Activated CD4-positive, alpha-beta memory T cell treated with anti-CD3 and anti-CD28 coated beads for 36 hours (primary cell): ENCODE results near the gene TCTN3. TPM values are rescaled to one million over a fixed set of nuclear protein-coding genes. Genes with fewer than 3 reads are reported as not detected.
"Not testable (repeated sequence)": the region's sequence is repeated elsewhere in the genome, so short reads cannot be mapped to it uniquely, and the experiment has no call there.

Experiments
- CTCF ChIA-PET: fragments of 350-600 bp; sonication (Branson Sonifier 250); formaldehyde crosslinking; loops from one replicate; lab custom pipeline; 2021; ENCODE audit warnings: antibody characterized with exemption, inconsistent platforms; lab: Charles Lee
- POLR2A ChIA-PET: fragments of 350-600 bp; sonication (Branson Sonifier 250); formaldehyde crosslinking; loops from one replicate; lab custom pipeline; 2021; ENCODE audit warnings: antibody characterized with exemption; lab: Charles Lee
- DNase-seq: peaks from one replicate; pipeline ENCODE4 v3.0.0-alpha.2; 2020
- H3K27ac Mint-ChIP-seq: one replicate; pipeline ENCODE4 v1.8.0; 2021; ENCODE audit warnings: mixed read lengths
- H3K27me3 Mint-ChIP-seq: one replicate; pipeline ENCODE4 v1.8.0; 2021; ENCODE audit warnings: mixed read lengths
- H3K36me3 Mint-ChIP-seq: one replicate; pipeline ENCODE4 v1.8.0; 2021; ENCODE audit warnings: mixed read lengths
- H3K4me1 Mint-ChIP-seq: one replicate; pipeline ENCODE4 v1.8.0; 2021; ENCODE audit warnings: low read depth, mixed read lengths
- H3K4me3 Mint-ChIP-seq: one replicate; pipeline ENCODE4 v1.8.0; 2021; ENCODE audit warnings: mild to moderate bottlenecking, mixed read lengths
- H3K9me3 Mint-ChIP-seq: one replicate; pipeline ENCODE4 v1.8.0; 2021; ENCODE audit warnings: mixed read lengths
- intact Hi-C: fragments of 100-400 bp; cut with micrococcal nuclease; formaldehyde crosslinking; loops from one replicate; pipeline ENCODE4 v1.15.1; 2023
- total RNA-seq, 2 experiments: library from RNA; stranded (reverse); gene quantifications; one replicate each; pipeline ENCODE4 v1.2.3, GENCODE V29; 2021

The TCTN3 gene
- 10 to 100 TPM; 22.9 to 26.3 TPM for total RNA-seq

- H3K27ac Mint-ChIP-seq = peak within 1 kb of the TSS; percentile 71
- H3K4me1 Mint-ChIP-seq = peaks cover 35% of the 10 kb centered on the region
- ChIA-PET POLR2A (interaction anchor here (1.2 to 1.9 kb wide), 7 partner anchors 38 to 396 kb away, joined by 3 to 13 read pairs (median 6); partner anchors contain the start of gene ALDH18A1), CTCF (interaction anchor here (0.5 to 5.5 kb wide), 60 partner anchors 8 to 1805 kb away, joined by 3 to 298 read pairs (median 4); partner anchors contain the start of genes ALDH18A1, CC2D2B, CCNJ and ENTPD1)
- peak; percentile 97 for DNase-seq
- H3K27me3 Mint-ChIP-seq = no peaks in the 10 kb centered on the region
- H3K4me3 Mint-ChIP-seq = peak within 1 kb of the TSS; percentile 96
- no peaks in the 10 kb centered on the region for H3K9me3 Mint-ChIP-seq
- peaks cover 14% of the 10 kb centered on the region for H3K36me3 Mint-ChIP-seq
- intact Hi-C loops = loop anchor here (1.0 to 2.0 kb wide), 8 partner anchors 38 to 646 kb away; partner anchors contain the start of genes ALDH18A1, CC2D2B and CCNJ
Measured at GRCh38 chr10:95693668-95694534, at the start of gene TCTN3. Gene TCTN3, minus strand, starts transcription at chr10:95693927. Its CDS starts 28 bp downstream, at chr10:95693899.

DNA sequence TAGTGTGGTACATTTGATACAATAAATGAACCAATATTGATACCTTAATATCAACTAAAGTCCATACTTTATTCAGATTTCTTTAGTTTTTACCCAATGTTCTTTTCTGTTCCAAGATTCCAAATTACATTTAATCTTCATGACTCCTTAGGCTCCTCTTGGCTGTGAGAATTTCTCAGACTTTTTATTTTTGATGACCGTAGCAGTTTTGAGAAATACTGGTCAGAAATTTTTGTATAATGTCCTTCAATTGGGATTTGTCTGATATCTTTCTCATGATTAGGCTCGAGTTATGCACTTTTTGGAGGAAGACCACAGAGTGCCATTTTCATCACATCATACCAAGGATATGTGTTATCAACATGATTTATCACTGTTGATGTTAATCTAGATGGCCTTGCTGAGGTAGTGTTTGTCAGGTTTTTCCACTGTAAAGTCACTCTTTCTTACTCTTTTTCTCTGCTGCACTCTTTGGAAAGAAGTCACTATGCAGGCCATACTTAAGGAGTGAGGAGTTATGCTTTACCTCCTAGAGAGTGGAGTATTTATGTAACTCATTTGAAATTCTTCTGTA, 49.3 kb upstream of the TCTN3 start:
- POLR2A ChIA-PET = no interaction called here
- Mint-ChIP-seq H3K4me1 (no peaks in the 10 kb centered on the region), H3K27me3 (peaks cover 2% of the 10 kb centered on the region), H3K36me3 (no peaks in the 10 kb centered on the region), H3K9me3 (peaks cover 2% of the 10 kb centered on the region), H3K27ac (no peak overlapping the region), H3K4me3 (no peak overlapping the region)
- intact Hi-C loops = no loop called here
- CTCF ChIA-PET = no interaction called here
- DNase-seq = no peak

- H3K27me3 Mint-ChIP-seq = peaks cover 5% of the 10 kb centered on the region
- peaks cover 2% of the 10 kb centered on the region for H3K9me3 Mint-ChIP-seq
- no peak overlapping the region for H3K4me3 Mint-ChIP-seq
- intact Hi-C loops = no loop called here
- ChIA-PET CTCF (no interaction called here), POLR2A (no interaction called here)
- H3K4me1 Mint-ChIP-seq = no peaks in the 10 kb centered on the region
- DNase-seq = no peak
- no peak overlapping the region for H3K27ac Mint-ChIP-seq
- H3K36me3 Mint-ChIP-seq = no peaks in the 10 kb centered on the region
Measured at GRCh38 chr10:95742485-95742884, 48.8 kb upstream of the TCTN3 start.

DNA sequence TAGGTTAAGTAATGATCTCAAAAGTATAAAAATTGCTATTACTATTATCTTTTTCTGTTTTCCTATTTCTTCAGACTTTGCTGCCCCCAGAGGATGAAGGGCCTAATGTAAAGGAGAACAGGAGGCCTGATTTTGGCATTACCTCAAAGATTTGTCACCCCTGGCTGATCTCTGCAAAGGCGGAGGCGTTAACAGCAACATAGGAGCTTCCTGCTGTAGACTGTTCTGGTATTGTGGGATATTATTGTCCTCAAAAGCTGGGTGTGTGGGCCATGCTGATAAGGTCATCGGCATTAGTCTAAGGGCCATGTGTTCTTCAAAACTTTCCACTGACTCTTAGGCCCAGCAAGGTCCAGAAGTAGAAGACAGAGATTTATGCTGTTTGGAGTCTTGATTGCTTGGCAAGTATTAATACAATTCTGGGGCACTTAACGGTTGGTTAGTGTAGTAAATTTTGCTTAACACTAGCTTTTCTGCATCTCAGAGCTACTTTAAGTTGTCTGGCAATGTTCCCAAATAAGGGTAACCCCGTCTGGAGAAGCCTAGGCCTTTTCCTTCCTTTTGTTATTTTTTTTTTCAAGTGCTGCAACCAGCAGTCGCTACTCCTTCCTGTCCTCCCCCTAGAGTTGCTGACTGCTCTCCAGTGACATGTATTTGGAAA, 48.2 kb upstream of the TCTN3 start:
- H3K27me3 Mint-ChIP-seq = peaks cover 6% of the 10 kb centered on the region
- no peak overlapping the region for H3K27ac Mint-ChIP-seq
- H3K4me3 Mint-ChIP-seq = no peak overlapping the region
- no peak for DNase-seq
- peaks cover 2% of the 10 kb centered on the region for H3K9me3 Mint-ChIP-seq
- CTCF ChIA-PET = interaction anchor here (0.7 kb wide), 1 partner anchor 18 kb away, joined by 3 read pairs; no protein-coding TSS in a partner anchor
- no peaks in the 10 kb centered on the region for H3K36me3 Mint-ChIP-seq
- POLR2A ChIA-PET = no interaction called here
- intact Hi-C loops = no loop called here
- H3K4me1 Mint-ChIP-seq = no peaks in the 10 kb centered on the region

DNA sequence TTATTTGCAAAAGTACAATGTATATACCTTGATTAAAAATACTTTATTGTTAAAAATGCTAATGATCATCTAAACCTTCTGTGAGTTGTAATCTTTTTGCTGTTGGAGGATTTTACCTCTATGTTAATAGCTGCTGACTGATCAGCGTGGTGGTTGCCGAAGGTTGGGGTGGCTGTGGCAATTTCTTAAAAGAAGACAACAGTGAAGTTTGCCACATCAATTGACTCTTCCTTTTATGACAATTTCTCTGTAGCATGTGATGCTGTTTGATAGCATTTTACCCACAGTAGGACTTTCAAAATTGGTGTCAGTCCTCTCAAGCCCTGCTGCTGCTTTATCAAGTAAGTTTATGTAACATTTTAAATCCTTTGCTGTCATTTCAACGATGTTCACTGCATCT, 45.3 kb upstream of the TCTN3 start:
- Mint-ChIP-seq H3K4me1 (no peaks in the 10 kb centered on the region), H3K9me3 (peaks cover 3% of the 10 kb centered on the region), H3K27me3 (peaks cover 8% of the 10 kb centered on the region), H3K4me3 (no peak overlapping the region), H3K27ac (no peak overlapping the region), H3K36me3 (no peaks in the 10 kb centered on the region)
- CTCF ChIA-PET = interaction anchor here (1.0 kb wide), 1 partner anchor 46 kb away, joined by 3 read pairs; the partner anchor contains the start of gene TCTN3
- intact Hi-C loops = no loop called here
- POLR2A ChIA-PET = no interaction called here
- peak; percentile 14 for DNase-seq

GRCh38 chr10:95732907-95733306, 39.2 kb upstream of the TCTN3 start:
- intact Hi-C loops, CTCF ChIA-PET, H3K27ac Mint-ChIP-seq, POLR2A ChIA-PET, H3K4me1 Mint-ChIP-seq, H3K36me3 Mint-ChIP-seq, H3K4me3 Mint-ChIP-seq, DNase-seq: not testable (repeated sequence)
- peaks cover 26% of the 10 kb centered on the region for H3K9me3 Mint-ChIP-seq
- peaks cover 11% of the 10 kb centered on the region for H3K27me3 Mint-ChIP-seq

DNA sequence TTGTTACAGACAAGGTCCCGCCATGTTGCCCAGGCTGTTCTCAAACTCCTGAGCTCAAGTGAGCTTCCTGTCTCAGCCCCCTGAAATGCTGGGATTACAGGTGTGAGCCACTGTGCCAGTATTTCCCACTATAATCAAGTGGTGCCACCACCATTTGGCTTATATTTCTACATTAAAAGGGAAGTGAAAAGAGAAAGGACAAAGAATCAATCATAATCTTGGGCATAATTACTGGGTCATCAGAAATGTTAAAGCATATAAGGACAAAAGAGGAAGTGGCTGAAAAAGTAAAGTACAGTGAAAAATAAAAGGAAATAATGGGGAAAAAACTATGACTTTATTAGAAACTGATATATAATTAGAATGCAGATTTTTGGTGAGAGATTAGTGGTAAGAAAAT, 36.5 kb upstream of the TCTN3 start:
- H3K9me3 Mint-ChIP-seq = peaks cover 26% of the 10 kb centered on the region
- DNase-seq = no peak
- POLR2A ChIA-PET = no interaction called here

GRCh38 chr10:95729323-95730055, 35.8 kb upstream of the TCTN3 start:
- Mint-ChIP-seq H3K9me3 (peaks cover 27% of the 10 kb centered on the region), H3K36me3 (peaks cover 3% of the 10 kb centered on the region), H3K4me3 (no peak overlapping the region), H3K27me3 (peaks cover 7% of the 10 kb centered on the region), H3K27ac (no peak overlapping the region), H3K4me1 (no peaks in the 10 kb centered on the region)
- ChIA-PET POLR2A (no interaction called here), CTCF (no interaction called here)
- intact Hi-C loops = no loop called here
- DNase-seq = no peak

More for the DNA sequence above, 36.5 kb upstream of the TCTN3 start:
- intact Hi-C loops = no loop called here
- H3K4me1 Mint-ChIP-seq = no peaks in the 10 kb centered on the region
- H3K27ac Mint-ChIP-seq = no peak overlapping the region
- peaks cover 3% of the 10 kb centered on the region for H3K36me3 Mint-ChIP-seq
- CTCF ChIA-PET = no interaction called here
- H3K4me3 Mint-ChIP-seq = no peak overlapping the region
- peaks cover 7% of the 10 kb centered on the region for H3K27me3 Mint-ChIP-seq

- Mint-ChIP-seq H3K4me3 (no peak overlapping the region), H3K27ac (no peak overlapping the region), H3K36me3 (peaks cover 3% of the 10 kb centered on the region), H3K4me1 (no peaks in the 10 kb centered on the region), H3K27me3 (peaks cover 8% of the 10 kb centered on the region), H3K9me3 (peaks cover 20% of the 10 kb centered on the region)
- intact Hi-C loops = no loop called here
- ChIA-PET CTCF (no interaction called here), POLR2A (no interaction called here)
- no peak for DNase-seq
Measured at GRCh38 chr10:95728526-95728925, 34.8 kb upstream of the TCTN3 start.

DNA sequence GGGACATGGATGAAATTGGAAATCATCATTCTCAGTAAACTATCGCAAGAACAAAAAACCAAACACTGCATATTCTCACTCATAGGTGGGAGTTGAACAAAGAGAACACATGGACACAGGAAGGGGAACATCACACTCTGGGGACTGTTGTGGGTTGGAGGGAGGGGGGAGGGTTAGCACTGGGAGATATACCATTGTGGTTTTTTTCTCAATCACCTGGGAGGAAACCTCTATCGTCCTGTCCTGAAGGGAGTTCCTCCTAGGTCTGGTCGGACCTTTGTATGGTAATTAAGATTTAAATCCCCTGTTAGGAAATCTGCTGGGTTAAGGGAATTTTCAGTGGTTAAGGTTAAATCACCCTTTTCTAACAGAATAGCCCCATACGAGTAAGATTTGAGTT, 28.8 kb upstream of the TCTN3 start:
- POLR2A ChIA-PET, intact Hi-C loops, H3K27ac Mint-ChIP-seq, H3K4me1 Mint-ChIP-seq, CTCF ChIA-PET, H3K36me3 Mint-ChIP-seq, H3K4me3 Mint-ChIP-seq, DNase-seq, H3K9me3 Mint-ChIP-seq: not testable (repeated sequence)
- peaks cover 11% of the 10 kb centered on the region for H3K27me3 Mint-ChIP-seq

DNA sequence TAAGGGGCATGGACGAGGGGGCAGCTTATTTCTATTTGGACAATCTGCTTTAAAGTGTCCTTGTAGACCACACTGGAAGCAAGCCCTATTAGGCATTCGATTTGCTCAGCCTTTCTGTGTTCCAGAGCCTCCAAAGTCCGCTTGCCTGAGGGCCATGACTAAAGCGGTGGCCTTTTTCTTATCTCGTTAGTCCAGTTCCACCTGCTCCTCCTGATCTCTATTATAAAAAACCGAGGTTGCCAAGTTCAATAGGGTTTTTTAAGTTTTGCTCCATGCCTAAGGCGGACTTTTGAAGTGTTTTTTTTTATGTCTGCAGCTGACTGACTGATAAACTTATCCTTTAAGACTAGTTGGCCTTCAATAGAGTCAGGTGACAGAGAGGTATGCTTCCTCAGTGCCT, 27.0 kb upstream of the TCTN3 start:
- intact Hi-C loops, H3K4me1 Mint-ChIP-seq, H3K36me3 Mint-ChIP-seq, POLR2A ChIA-PET, H3K27ac Mint-ChIP-seq, H3K9me3 Mint-ChIP-seq, H3K4me3 Mint-ChIP-seq, H3K27me3 Mint-ChIP-seq, DNase-seq, CTCF ChIA-PET: not testable (repeated sequence)
